C4-2B (cell line): ENCODE data around the gene CORO1A.

Experiments
- H3K27ac ChIP-seq: fragments of 450-650 bp; 2 replicates; pipeline ENCODE4 v1.5.1; 2017
- ZFX ChIP-seq: fragments of 450-650 bp; IDR thresholded peaks from 2 replicates; pipeline ENCODE4 v1.6.1; 2017
- TF ChIP-seq, protein P1 (sequence below): fragments of 450-650 bp; conservative IDR thresholded peaks from 2 replicates; pipeline ENCODE4 v1.5.1; 2017; ENCODE audit warnings: mild to moderate bottlenecking

Gene CORO1A

DNA sequence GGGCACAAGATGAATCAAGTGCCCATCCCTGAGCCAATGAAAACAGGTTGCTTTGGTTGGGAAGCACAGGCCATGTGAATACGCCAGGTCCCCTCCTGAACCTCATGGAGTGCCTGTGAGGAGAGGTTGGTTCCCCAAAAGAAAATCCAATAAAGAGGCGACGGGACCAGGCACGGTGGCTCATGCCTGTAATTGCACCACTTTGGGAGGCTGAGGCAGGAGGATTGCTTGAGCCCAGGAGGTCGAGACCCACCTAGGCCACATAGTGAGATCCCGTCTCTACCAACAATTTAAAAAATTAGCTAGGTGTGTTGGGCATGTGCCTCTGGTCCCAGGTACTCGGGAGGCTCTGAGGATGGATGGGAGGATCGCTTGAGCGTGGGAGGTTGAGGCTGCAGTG is 3.5 kb upstream of the CORO1A start:
- no peak overlapping the region for H3K27ac ChIP-seq
- TF ChIP-seq, protein P1, sequence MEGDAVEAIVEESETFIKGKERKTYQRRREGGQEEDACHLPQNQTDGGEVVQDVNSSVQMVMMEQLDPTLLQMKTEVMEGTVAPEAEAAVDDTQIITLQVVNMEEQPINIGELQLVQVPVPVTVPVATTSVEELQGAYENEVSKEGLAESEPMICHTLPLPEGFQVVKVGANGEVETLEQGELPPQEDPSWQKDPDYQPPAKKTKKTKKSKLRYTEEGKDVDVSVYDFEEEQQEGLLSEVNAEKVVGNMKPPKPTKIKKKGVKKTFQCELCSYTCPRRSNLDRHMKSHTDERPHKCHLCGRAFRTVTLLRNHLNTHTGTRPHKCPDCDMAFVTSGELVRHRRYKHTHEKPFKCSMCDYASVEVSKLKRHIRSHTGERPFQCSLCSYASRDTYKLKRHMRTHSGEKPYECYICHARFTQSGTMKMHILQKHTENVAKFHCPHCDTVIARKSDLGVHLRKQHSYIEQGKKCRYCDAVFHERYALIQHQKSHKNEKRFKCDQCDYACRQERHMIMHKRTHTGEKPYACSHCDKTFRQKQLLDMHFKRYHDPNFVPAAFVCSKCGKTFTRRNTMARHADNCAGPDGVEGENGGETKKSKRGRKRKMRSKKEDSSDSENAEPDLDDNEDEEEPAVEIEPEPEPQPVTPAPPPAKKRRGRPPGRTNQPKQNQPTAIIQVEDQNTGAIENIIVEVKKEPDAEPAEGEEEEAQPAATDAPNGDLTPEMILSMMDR, result no peak
- no peak for TF ChIP-seq ZFX

DNA sequence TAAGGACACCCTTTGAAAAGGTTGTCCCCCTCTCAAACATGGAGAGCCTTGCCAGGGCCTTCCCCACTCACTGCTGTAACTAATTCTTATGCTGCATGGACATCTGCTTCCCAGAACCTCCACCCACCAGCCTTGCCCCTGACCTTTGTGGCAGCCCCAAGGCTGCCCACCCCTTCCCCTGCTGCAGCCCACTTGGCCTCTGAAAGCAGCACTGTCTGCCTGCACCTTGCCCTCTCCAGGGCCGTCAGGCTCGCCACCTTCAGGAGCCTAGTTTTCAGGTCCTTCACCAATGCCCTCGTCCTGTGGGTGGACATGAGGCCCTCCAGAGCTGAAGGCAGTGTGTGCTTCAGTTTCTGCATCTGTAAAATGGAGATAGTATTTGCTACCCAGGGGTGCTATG is 2.7 kb upstream of the CORO1A start:
- TF ChIP-seq ZFX, result no peak
- TF ChIP-seq, protein P1, result no peak
- no peak overlapping the region for H3K27ac ChIP-seq

DNA sequence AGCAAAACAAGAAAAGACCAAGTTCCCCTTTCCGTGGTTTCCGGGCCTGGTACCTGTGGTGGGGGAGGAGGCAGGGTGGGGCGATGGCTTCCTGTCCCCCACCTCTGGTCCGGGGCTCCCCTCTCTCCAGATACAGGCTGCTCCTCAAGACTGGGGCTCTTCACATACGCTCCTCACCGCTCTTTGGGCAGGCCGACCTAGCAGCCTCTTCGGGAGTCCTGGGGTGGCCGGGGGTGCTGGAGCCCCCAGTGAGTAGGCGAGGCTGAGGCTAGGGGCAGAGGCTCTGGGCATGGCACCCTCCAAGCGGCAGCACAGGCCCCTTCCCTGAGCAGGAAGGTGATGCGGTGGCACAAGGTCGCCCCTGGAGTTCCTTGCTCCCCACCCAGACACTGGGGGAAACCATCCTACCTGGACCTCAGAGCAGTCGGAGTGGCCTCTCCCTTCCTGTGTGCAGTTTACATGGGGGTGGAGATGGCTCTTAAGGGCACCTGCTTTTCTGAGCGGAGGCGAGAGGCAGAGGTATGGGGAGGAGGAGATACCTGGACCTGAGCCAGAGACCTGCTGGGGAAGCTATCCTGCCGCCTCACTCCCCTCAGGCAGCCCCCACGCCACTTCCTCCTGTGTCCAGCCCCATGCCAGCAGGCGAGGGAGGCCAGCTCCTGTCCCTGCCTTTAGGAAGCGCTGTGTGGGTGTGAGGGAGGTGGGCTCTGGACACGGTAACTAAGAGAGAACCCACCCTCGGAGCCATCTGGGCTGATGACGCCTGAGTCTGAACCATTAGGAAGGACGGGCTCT is 891 bp downstream of the CORO1A start:
- TF ChIP-seq ZFX, result no peak
- TF ChIP-seq, protein P1, result no peak
- no peak overlapping the region for H3K27ac ChIP-seq

DNA sequence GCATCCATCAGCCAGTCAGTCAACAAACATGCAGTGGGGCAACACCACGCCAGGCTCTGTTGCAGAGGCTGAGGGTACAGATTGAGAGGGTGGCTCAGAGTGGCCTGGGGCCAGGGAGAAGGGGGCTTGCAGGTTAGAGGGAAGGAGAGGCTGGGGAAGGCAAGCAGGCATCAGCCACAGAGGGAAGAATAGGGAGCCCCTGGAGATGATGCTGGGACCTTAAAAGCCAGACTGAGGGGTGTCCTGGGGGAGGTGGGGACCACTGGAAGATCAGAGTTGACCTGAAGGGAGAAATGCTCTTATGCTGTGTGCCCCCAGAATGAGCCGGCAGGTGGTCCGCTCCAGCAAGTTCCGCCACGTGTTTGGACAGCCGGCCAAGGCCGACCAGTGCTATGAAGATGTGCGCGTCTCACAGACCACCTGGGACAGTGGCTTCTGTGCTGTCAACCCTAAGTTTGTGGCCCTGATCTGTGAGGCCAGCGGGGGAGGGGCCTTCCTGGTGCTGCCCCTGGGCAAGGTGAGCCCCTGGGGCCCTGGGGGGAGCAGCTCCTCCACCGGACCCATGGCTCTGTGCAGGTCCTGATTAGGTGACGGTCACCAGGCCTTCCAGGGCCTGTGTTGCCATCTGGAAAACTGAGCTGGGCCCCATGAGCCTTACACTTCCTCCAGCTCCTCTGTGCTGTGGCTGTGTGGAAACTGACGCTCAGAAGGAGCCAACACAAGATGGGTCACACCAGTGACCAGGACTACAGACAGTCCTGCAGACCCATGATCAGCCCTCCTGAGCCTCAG is 1.7 kb downstream of the CORO1A start:
- H3K27ac ChIP-seq, result no peak overlapping the region
- TF ChIP-seq ZFX, result no peak
- TF ChIP-seq, protein P1, result no peak

DNA sequence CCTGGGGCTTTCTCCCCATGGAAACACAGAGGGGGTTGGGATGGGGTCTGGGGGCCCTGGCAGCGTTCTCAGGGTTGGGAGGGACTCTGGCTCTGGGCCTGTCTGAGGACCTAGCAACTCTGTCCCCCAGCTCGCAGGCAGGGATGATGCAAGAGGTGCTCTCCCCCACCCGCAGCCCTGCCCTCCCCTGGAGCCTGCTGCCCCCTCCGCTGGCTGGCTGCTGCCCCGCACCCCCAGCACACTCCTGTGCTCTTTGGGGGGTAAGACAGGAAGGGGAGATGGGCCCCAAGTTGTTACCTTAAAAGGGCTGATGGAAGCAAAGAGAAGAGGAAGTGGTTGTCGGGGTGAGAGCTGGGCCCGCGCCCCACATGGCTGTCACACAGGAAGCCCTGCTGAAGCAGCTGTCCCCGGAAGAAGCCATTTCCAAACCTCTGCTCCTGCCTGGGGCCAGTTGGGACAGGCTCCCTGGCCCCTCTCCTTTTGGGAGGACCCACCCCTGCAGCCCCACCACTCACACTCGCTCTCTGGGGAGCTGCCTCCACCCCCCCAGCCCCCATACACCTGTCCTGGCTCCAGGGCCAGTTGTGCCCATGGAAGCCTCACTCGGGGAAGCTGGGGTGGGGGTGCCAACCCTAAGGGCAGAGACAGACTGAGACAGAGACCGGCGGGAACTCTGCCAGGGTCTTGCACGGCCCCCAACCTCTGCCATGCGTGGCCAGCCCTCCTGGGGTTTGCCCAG is 2.5 kb downstream of the CORO1A start:
- TF ChIP-seq, protein P1, result no peak
- no peak for TF ChIP-seq ZFX
- H3K27ac ChIP-seq, result no peak overlapping the region

DNA sequence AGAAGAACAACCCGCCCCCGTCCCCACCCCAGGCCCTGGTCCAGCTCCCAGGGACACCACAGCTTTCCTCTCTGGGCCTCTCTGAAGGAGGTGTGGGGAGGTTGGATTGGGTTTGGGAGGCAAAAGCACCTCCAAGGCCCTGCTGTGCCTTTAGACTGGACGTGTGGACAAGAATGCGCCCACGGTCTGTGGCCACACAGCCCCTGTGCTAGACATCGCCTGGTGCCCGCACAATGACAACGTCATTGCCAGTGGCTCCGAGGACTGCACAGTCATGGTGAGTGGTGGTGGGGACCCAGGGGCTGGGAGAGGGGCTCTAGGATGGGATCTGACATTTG is 3.0 kb downstream of the CORO1A start:
- no peak for TF ChIP-seq ZFX
- TF ChIP-seq, protein P1, result no peak
- no peak overlapping the region for H3K27ac ChIP-seq
